ENCODE results near the gene RAD51B.
"Not testable (repeated sequence)": the region's sequence is repeated elsewhere in the genome, so short reads cannot be mapped to it uniquely, and the experiment has no call there.

DNA sequence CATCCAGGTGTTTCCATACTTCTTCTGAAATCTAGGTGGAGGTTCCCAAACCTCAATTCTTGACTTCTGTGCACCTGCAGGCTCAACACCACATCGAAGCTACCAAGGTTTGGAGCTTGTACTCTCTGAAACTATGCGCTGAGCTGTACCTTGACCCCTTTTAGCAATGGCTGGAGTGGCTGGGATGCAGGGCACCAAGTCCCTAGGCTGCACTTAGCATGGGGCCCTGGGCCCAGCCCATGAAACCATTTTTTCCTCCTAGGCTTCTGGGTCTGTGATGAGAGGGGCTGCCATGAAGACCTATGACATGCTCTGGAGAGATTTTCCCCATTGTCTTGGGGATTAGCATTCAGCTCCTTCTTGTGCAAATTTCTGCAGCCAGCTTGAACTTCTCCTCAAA, 148.4 kb downstream of the RAD51B start:
- not testable (repeated sequence) for TF ChIP-seq POLR2A (IDR thresholded peaks at IDR 0.05)
- TF ChIP-seq, protein P1, sequence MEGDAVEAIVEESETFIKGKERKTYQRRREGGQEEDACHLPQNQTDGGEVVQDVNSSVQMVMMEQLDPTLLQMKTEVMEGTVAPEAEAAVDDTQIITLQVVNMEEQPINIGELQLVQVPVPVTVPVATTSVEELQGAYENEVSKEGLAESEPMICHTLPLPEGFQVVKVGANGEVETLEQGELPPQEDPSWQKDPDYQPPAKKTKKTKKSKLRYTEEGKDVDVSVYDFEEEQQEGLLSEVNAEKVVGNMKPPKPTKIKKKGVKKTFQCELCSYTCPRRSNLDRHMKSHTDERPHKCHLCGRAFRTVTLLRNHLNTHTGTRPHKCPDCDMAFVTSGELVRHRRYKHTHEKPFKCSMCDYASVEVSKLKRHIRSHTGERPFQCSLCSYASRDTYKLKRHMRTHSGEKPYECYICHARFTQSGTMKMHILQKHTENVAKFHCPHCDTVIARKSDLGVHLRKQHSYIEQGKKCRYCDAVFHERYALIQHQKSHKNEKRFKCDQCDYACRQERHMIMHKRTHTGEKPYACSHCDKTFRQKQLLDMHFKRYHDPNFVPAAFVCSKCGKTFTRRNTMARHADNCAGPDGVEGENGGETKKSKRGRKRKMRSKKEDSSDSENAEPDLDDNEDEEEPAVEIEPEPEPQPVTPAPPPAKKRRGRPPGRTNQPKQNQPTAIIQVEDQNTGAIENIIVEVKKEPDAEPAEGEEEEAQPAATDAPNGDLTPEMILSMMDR (IDR thresholded peaks at IDR 0.05): not testable (repeated sequence)

All from vagina (tissue), 2 donors.